ENCODE results near the gene CPEB4.

- TF ChIP-seq CTCF (IDR thresholded peaks at IDR 0.05) (peak in 1 of 4 experiments; percentile 22), POLR2A (IDR thresholded peaks at IDR 0.05) (no peak)
These were observed 37.4 kb downstream of the CPEB4 start for GRCh38 chr5:173925449-173926071.

Data from uterus (tissue), 2 donors.